ENCODE data around the gene BCAS2. TPM values are rescaled to one million over a fixed set of nuclear protein-coding genes. Genes with fewer than 3 reads are reported as not detected.
A peak's percentile ranks its signal among the peaks of the same experiment; 100 is the strongest.

Gene BCAS2
- polyA plus RNA-seq (2013, experiment 1 of 2): 37.7 TPM
- polyA plus RNA-seq (2013, experiment 2 of 2): 40.3 TPM

GRCh38 chr1:114581335-114582287 lies at the start of gene BCAS2:
BCAS2 (minus strand) TSS chr1:114581615; CDS start chr1:114581591, 24 bp downstream.
- Histone ChIP-seq H3K9me3 (ENCODE audit: control insufficient read depth, low read length) (no peaks in the 10 kb centered on the region), H2BK12ac (ENCODE audit: low read length in 2 of 2) (no peak within 1 kb of the TSS)

GRCh38 chr1:114627107-114627506 lies 45.7 kb upstream of the BCAS2 start:
- no peak overlapping the region for H4K8ac ChIP-seq (ENCODE audit: low read length)
- DNase-seq: no peak
- H2BK12ac ChIP-seq (ENCODE audit: low read length in 2 of 2): no peak overlapping the region
- no peaks in the 10 kb centered on the region for H3K9me3 ChIP-seq (ENCODE audit: control insufficient read depth, low read length)
- H3K4ac ChIP-seq (ENCODE audit: low read depth in 1 of 2, low read length in 2 of 2): no peak overlapping the region
- H2AFZ ChIP-seq (ENCODE audit: low read depth, low read length): no peak overlapping the region
- no peaks in the 10 kb centered on the region for H3K27me3 ChIP-seq (ENCODE audit: control insufficient read depth in 1 of 2, insufficient read depth in 1 of 2, low read length in 2 of 2)
- no peak overlapping the region for H2BK15ac ChIP-seq (ENCODE audit: low read depth, poor library complexity, severe bottlenecking)
- H2BK5ac ChIP-seq (ENCODE audit: low read depth, low read length, poor library complexity, severe bottlenecking): no peak overlapping the region
- no peak overlapping the region for H3K27ac ChIP-seq (ENCODE audit: low read length, poor library complexity, severe bottlenecking)
- H4K91ac ChIP-seq (ENCODE audit: low read length): no peak overlapping the region
- no peak overlapping the region for H3K23ac ChIP-seq (ENCODE audit: low read length in 2 of 2)
- WGBS: 66% methylated on average over 2 of the region's 2 CpGs
- H3K4me2 ChIP-seq (ENCODE audit: low read length, poor library complexity, severe bottlenecking): no peak overlapping the region
- no peaks in the 10 kb centered on the region for H3K79me1 ChIP-seq (replicated peaks; ENCODE audit: low read length, poor library complexity, severe bottlenecking)
- peaks cover 0 to 6% of the 10 kb centered on the region in 2 experiments for H3K36me3 ChIP-seq (ENCODE audit: control insufficient read depth in 1 of 2, insufficient read depth in 2 of 2, low read depth in 1 of 2, low read length in 2 of 2)
- H2BK120ac ChIP-seq (ENCODE audit: low read depth, low read length): no peak overlapping the region
- H2AK5ac ChIP-seq (ENCODE audit: low read length, severe bottlenecking): no peak overlapping the region
- H3K4me1 ChIP-seq (ENCODE audit: control insufficient read depth, insufficient read depth, low read depth, low read length): no peaks in the 10 kb centered on the region
- no peak overlapping the region for H3K4me3 ChIP-seq (ENCODE audit: insufficient read depth in 1 of 2, low read depth in 1 of 2, low read length in 2 of 2)
- H3K9ac ChIP-seq (ENCODE audit: low read length): no peak overlapping the region
- H3K14ac ChIP-seq (ENCODE audit: low read length in 2 of 2): no peak overlapping the region
- H3K18ac ChIP-seq (ENCODE audit: low read depth in 1 of 2, low read length in 2 of 2): no peak overlapping the region

More at GRCh38 chr1:114581335-114582287, at the start of gene BCAS2:
- H2BK120ac ChIP-seq (ENCODE audit: low read depth, low read length): no peak within 1 kb of the TSS
- H3K36me3 ChIP-seq (ENCODE audit: control insufficient read depth in 1 of 2, insufficient read depth in 2 of 2, low read depth in 1 of 2, low read length in 2 of 2): peaks cover 14 to 40% of the 10 kb centered on the region in 2 experiments
- peak within 1 kb of the TSS; percentile 90 for H2AK5ac ChIP-seq (ENCODE audit: low read length, severe bottlenecking)
- no peak within 1 kb of the TSS for H2BK15ac ChIP-seq (ENCODE audit: low read depth, poor library complexity, severe bottlenecking)
- H3K27ac ChIP-seq (ENCODE audit: low read length, poor library complexity, severe bottlenecking): peak within 1 kb of the TSS; percentile 43
- peak within 1 kb of the TSS; percentile 88 for H2AFZ ChIP-seq (ENCODE audit: low read depth, low read length)
- H3K27me3 ChIP-seq (ENCODE audit: control insufficient read depth in 1 of 2, insufficient read depth in 1 of 2, low read length in 2 of 2): no peaks in the 10 kb centered on the region
- peak within 1 kb of the TSS; percentile 1 to 88 for H3K4ac ChIP-seq (ENCODE audit: low read depth in 1 of 2, low read length in 2 of 2)
- peaks cover 19% of the 10 kb centered on the region for H3K79me1 ChIP-seq (replicated peaks; ENCODE audit: low read length, poor library complexity, severe bottlenecking)
- peak within 1 kb of the TSS; percentile 95 for H4K8ac ChIP-seq (ENCODE audit: low read length)
- DNase-seq: peak; percentile 98
- peak within 1 kb of the TSS in 1 of 2 experiments; percentile 55 for H3K14ac ChIP-seq (ENCODE audit: low read length in 2 of 2)
- H3K23ac ChIP-seq (ENCODE audit: low read length in 2 of 2): no peak within 1 kb of the TSS
- peak within 1 kb of the TSS; percentile 99 for H3K9ac ChIP-seq (ENCODE audit: low read length)
- 14% methylated on average over 39 of the region's 40 CpGs for WGBS
- peak within 1 kb of the TSS; percentile 86 to 98 for H3K4me3 ChIP-seq (ENCODE audit: insufficient read depth in 1 of 2, low read depth in 1 of 2, low read length in 2 of 2)
- peak within 1 kb of the TSS; percentile 80 to 93 for H3K18ac ChIP-seq (ENCODE audit: low read depth in 1 of 2, low read length in 2 of 2)
- peak within 1 kb of the TSS; percentile 10 for H2BK5ac ChIP-seq (ENCODE audit: low read depth, low read length, poor library complexity, severe bottlenecking)
- H3K4me1 ChIP-seq (ENCODE audit: control insufficient read depth, insufficient read depth, low read depth, low read length): peaks cover 5% of the 10 kb centered on the region
- H3K4me2 ChIP-seq (ENCODE audit: low read length, poor library complexity, severe bottlenecking): peak within 1 kb of the TSS; percentile 77
- H4K91ac ChIP-seq (ENCODE audit: low read length): no peak within 1 kb of the TSS

- Histone ChIP-seq H2BK15ac (ENCODE audit: low read depth, poor library complexity, severe bottlenecking) (no peak overlapping the region), H3K14ac (ENCODE audit: low read length in 2 of 2) (no peak overlapping the region), H3K27me3 (ENCODE audit: control insufficient read depth in 1 of 2, insufficient read depth in 1 of 2, low read length in 2 of 2) (no peaks in the 10 kb centered on the region), H4K8ac (ENCODE audit: low read length) (no peak overlapping the region), H2BK120ac (ENCODE audit: low read depth, low read length) (no peak overlapping the region), H3K4me2 (ENCODE audit: low read length, poor library complexity, severe bottlenecking) (no peak overlapping the region), H3K9me3 (ENCODE audit: control insufficient read depth, low read length) (no peaks in the 10 kb centered on the region), H3K36me3 (ENCODE audit: control insufficient read depth in 1 of 2, insufficient read depth in 2 of 2, low read depth in 1 of 2, low read length in 2 of 2) (peaks cover 0 to 16% of the 10 kb centered on the region in 2 experiments), H3K27ac (ENCODE audit: low read length, poor library complexity, severe bottlenecking) (no peak overlapping the region), H3K9ac (ENCODE audit: low read length) (no peak overlapping the region), H4K91ac (ENCODE audit: low read length) (no peak overlapping the region), H3K4ac (ENCODE audit: low read depth in 1 of 2, low read length in 2 of 2) (no peak overlapping the region), H2BK5ac (ENCODE audit: low read depth, low read length, poor library complexity, severe bottlenecking) (no peak overlapping the region), H3K4me1 (ENCODE audit: control insufficient read depth, insufficient read depth, low read depth, low read length) (no peaks in the 10 kb centered on the region), H3K79me1 (replicated peaks; ENCODE audit: low read length, poor library complexity, severe bottlenecking) (no peaks in the 10 kb centered on the region), H2AFZ (ENCODE audit: low read depth, low read length) (no peak overlapping the region), H2AK5ac (ENCODE audit: low read length, severe bottlenecking) (no peak overlapping the region), H3K18ac (ENCODE audit: low read depth in 1 of 2, low read length in 2 of 2) (no peak overlapping the region), H2BK12ac (ENCODE audit: low read length in 2 of 2) (no peak overlapping the region), H3K23ac (ENCODE audit: low read length in 2 of 2) (no peak overlapping the region), H3K4me3 (ENCODE audit: insufficient read depth in 1 of 2, low read depth in 1 of 2, low read length in 2 of 2) (no peak overlapping the region)
- WGBS: no CpG with 5 or more reads among the region's 5 CpGs
- DNase-seq: no peak
Observed at GRCh38 chr1:114623364-114623763, 41.9 kb upstream of the BCAS2 start.

- Histone ChIP-seq H3K9ac (ENCODE audit: low read length) (no peak overlapping the region), H2BK5ac (ENCODE audit: low read depth, low read length, poor library complexity, severe bottlenecking) (no peak overlapping the region), H3K4me1 (ENCODE audit: control insufficient read depth, insufficient read depth, low read depth, low read length) (no peaks in the 10 kb centered on the region), H3K79me1 (replicated peaks; ENCODE audit: low read length, poor library complexity, severe bottlenecking) (no peaks in the 10 kb centered on the region), H3K36me3 (ENCODE audit: control insufficient read depth in 1 of 2, insufficient read depth in 2 of 2, low read depth in 1 of 2, low read length in 2 of 2) (peaks cover 0 to 24% of the 10 kb centered on the region in 2 experiments), H3K14ac (ENCODE audit: low read length in 2 of 2) (no peak overlapping the region), H3K4me2 (ENCODE audit: low read length, poor library complexity, severe bottlenecking) (no peak overlapping the region), H2AFZ (ENCODE audit: low read depth, low read length) (no peak overlapping the region), H3K9me3 (ENCODE audit: control insufficient read depth, low read length) (no peaks in the 10 kb centered on the region), H3K4ac (ENCODE audit: low read depth in 1 of 2, low read length in 2 of 2) (no peak overlapping the region), H4K8ac (ENCODE audit: low read length) (no peak overlapping the region), H3K27me3 (ENCODE audit: control insufficient read depth in 1 of 2, insufficient read depth in 1 of 2, low read length in 2 of 2) (no peaks in the 10 kb centered on the region), H2BK120ac (ENCODE audit: low read depth, low read length) (no peak overlapping the region), H3K18ac (ENCODE audit: low read depth in 1 of 2, low read length in 2 of 2) (no peak overlapping the region), H2BK15ac (ENCODE audit: low read depth, poor library complexity, severe bottlenecking) (no peak overlapping the region), H3K27ac (ENCODE audit: low read length, poor library complexity, severe bottlenecking) (no peak overlapping the region), H4K91ac (ENCODE audit: low read length) (no peak overlapping the region), H2AK5ac (ENCODE audit: low read length, severe bottlenecking) (no peak overlapping the region), H3K23ac (ENCODE audit: low read length in 2 of 2) (no peak overlapping the region), H2BK12ac (ENCODE audit: low read length in 2 of 2) (no peak overlapping the region), H3K4me3 (ENCODE audit: insufficient read depth in 1 of 2, low read depth in 1 of 2, low read length in 2 of 2) (no peak overlapping the region)
- no peak for DNase-seq
- 95% methylated on average over 1 of the region's 2 CpGs for WGBS
Observed at GRCh38 chr1:114620419-114620818, 39.0 kb upstream of the BCAS2 start.

All from mesenchymal stem cell (in vitro differentiated cells and primary cell).